Astrocyte (in vitro differentiated cells and primary cell): ENCODE results near the gene NFATC1.

Source experiments
- EZH2 ChIP-seq: IDR thresholded peaks from 2 replicates; pipeline ENCODE4 v1.6.1; 2012; ENCODE audit warnings: mild to moderate bottlenecking, low read length, inconsistent platforms; ENCODE audit not compliant: insufficient read depth
- TF ChIP-seq, protein P1 (sequence below): IDR thresholded peaks from 2 replicates; pipeline ENCODE4 v1.5.1; 2011; ENCODE audit warnings: low read depth, mild to moderate bottlenecking, inconsistent platforms, low read length, moderate library complexity; ENCODE audit not compliant: insufficient read depth

DNA sequence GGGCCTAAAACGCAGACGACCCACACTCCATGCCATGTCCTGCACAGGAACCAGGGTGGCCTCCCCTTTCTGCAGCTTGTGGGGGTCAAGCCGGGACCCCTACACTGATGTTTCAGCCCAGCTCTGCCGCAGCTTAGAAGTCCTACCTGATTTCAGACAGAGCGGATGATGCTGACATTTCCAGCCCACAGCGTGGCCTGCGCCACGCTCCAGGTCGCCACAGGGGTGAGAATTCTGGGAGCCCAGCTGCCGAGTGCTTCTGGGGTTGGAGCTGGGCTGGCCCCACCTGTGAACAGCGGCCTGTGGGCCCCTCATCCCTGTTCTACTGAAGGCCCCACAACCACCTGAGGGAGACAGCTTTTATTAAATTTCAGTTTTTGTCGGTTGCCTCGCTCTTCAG, 77.2 kb downstream of the NFATC1 start:
- no peak for TF ChIP-seq EZH2
- TF ChIP-seq, protein P1, sequence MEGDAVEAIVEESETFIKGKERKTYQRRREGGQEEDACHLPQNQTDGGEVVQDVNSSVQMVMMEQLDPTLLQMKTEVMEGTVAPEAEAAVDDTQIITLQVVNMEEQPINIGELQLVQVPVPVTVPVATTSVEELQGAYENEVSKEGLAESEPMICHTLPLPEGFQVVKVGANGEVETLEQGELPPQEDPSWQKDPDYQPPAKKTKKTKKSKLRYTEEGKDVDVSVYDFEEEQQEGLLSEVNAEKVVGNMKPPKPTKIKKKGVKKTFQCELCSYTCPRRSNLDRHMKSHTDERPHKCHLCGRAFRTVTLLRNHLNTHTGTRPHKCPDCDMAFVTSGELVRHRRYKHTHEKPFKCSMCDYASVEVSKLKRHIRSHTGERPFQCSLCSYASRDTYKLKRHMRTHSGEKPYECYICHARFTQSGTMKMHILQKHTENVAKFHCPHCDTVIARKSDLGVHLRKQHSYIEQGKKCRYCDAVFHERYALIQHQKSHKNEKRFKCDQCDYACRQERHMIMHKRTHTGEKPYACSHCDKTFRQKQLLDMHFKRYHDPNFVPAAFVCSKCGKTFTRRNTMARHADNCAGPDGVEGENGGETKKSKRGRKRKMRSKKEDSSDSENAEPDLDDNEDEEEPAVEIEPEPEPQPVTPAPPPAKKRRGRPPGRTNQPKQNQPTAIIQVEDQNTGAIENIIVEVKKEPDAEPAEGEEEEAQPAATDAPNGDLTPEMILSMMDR, result no peak
